Neural progenitor cell (in vitro differentiated cells): ENCODE results near the gene CISD3. TPM values are rescaled to one million over a fixed set of nuclear protein-coding genes. Genes with fewer than 3 reads are reported as not detected.
A peak's percentile ranks its signal among the peaks of the same experiment; 100 is the strongest.

ENCODE experiments used
- DNase-seq: peaks from one replicate; pipeline ENCODE4 v3.0.0-alpha.2; 2016; ENCODE audit warnings: low spot score
- H2AFZ ChIP-seq: fragments of 200-600 bp; sonication (generic); replicated peaks from 2 replicates; pipeline ENCODE4 v1.6.1; 2016; ENCODE audit warnings: antibody characterized with exemption
- H3F3A ChIP-seq: fragments of 200-600 bp; sonication (generic); 2 replicates; pipeline ENCODE4 v1.6.1; 2016; ENCODE audit warnings: antibody characterized with exemption, low read depth
- H3K27ac ChIP-seq: fragments of 200-600 bp; sonication (generic); 2 replicates; pipeline ENCODE4 v1.5.1; 2016; ENCODE audit warnings: mild to moderate bottlenecking
- H3K27me3 ChIP-seq: fragments of 200-600 bp; sonication (generic); 2 replicates; pipeline ENCODE4 v1.6.1; 2016; ENCODE audit warnings: mild to moderate bottlenecking, moderate library complexity
- H3K36me3 ChIP-seq: fragments of 200-600 bp; sonication (generic); 2 replicates; pipeline ENCODE4 v1.5.1; 2016
- H3K4me1 ChIP-seq: fragments of 200-600 bp; sonication (generic); 2 replicates; pipeline ENCODE4 v1.6.1; 2016; ENCODE audit warnings: mixed run types
- H3K4me2 ChIP-seq: fragments of 200-600 bp; sonication (generic); 2 replicates; pipeline ENCODE4 v1.6.1; 2016
- H3K4me3 ChIP-seq: fragments of 200-600 bp; sonication (generic); 2 replicates; pipeline ENCODE4 v1.5.1; 2016
- H3K79me2 ChIP-seq: fragments of 200-600 bp; sonication (generic); 2 replicates; pipeline ENCODE4 v1.6.1; 2016; ENCODE audit warnings: low read depth
- H3K9ac ChIP-seq: fragments of 200-600 bp; sonication (generic); 2 replicates; pipeline ENCODE4 v1.6.1; 2016
- H3K9me3 ChIP-seq: fragments of 200-600 bp; sonication (generic); 2 replicates; pipeline ENCODE4 v1.5.1; 2016; ENCODE audit warnings: low read depth
- H4K20me1 ChIP-seq: fragments of 200-600 bp; sonication (generic); 2 replicates; pipeline ENCODE4 v1.6.1; 2016; ENCODE audit warnings: low read depth
- H3K27ac Mint-ChIP-seq: 3 replicates; pipeline ENCODE4 v1.8.0; 2021; ENCODE audit warnings: mixed read lengths
- H3K27me3 Mint-ChIP-seq: 2 replicates; pipeline ENCODE4 v1.8.0; 2022; ENCODE audit warnings: low read depth, mild to moderate bottlenecking, inconsistent platforms, moderate library complexity, mixed read lengths; ENCODE audit not compliant: insufficient read depth
- H3K36me3 Mint-ChIP-seq: 3 replicates; pipeline ENCODE4 v1.8.0; 2021; ENCODE audit warnings: mixed read lengths
- H3K4me1 Mint-ChIP-seq: 3 replicates; pipeline ENCODE4 v1.8.0; 2021; ENCODE audit warnings: mixed read lengths
- H3K4me3 Mint-ChIP-seq: 3 replicates; pipeline ENCODE4 v1.8.0; 2021; ENCODE audit warnings: mild to moderate bottlenecking, moderate library complexity, mixed read lengths
- H3K9me3 Mint-ChIP-seq: 3 replicates; pipeline ENCODE4 v1.8.0; 2020; ENCODE audit warnings: mixed read lengths
- EZH2 ChIP-seq: fragments of 200-600 bp; sonication (generic); IDR thresholded peaks from 2 replicates; pipeline ENCODE4 v1.6.1; 2017; ENCODE audit warnings: antibody characterized with exemption, mild to moderate bottlenecking, moderate library complexity
- EZH2phosphoT487 ChIP-seq: fragments of 200-600 bp; sonication (generic); IDR thresholded peaks from 2 replicates; pipeline ENCODE4 v1.6.1; 2017; ENCODE audit warnings: antibody characterized with exemption
- total RNA-seq: library from RNA; depleted of rRNA; stranded (reverse); fragments of >200 nt; gene quantifications from 2 replicates; pipeline ENCODE4 v1.2.3, GENCODE V29; 2015; ENCODE audit warnings: low replicate concordance
- TF ChIP-seq, protein P1 (sequence below): fragments of 200-600 bp; sonication (generic); IDR thresholded peaks from 2 replicates; pipeline ENCODE4 v1.5.1; 2017; ENCODE audit warnings: antibody characterized with exemption, mild to moderate bottlenecking

CISD3 gene
- total RNA-seq, 1 donor from 2014 or later = 0.60 TPM

DNA sequence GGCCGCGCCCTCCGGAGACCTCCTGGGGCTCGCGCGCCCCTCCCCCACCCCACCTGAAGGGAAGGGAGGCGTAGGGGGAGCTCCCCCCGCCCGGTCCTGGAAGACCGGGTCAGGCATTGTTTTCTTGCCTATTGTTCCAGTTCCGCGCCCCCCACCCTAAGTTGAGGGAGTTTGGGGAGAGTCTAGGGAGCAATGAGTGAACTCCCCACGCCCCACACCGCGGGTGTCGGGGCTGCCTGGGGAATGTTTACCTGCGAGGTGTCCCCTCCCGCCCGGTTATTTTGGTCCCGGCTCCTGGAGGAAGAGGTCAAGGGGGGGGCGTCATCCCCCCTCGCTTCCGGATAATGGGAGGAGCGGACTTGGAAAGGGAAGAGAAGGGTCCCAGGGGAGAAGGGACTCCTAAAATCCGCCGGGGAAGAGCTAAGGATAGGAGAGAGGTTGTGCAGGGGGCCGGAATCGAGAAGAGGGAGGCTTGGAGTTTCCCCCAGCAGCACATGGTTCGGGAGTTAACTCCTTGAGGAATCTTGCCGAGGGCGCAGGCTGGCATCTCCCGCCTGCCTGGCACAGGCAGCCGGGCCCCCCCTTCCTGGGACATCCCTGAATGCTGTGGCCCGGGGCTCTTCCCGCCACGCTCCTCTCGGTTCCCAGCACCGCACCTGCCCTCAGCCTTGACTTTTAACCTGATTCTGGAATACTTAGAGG is 24.2 kb upstream of the CISD3 start:
- no peaks in the 10 kb centered on the region for H3K36me3 Mint-ChIP-seq

DNA sequence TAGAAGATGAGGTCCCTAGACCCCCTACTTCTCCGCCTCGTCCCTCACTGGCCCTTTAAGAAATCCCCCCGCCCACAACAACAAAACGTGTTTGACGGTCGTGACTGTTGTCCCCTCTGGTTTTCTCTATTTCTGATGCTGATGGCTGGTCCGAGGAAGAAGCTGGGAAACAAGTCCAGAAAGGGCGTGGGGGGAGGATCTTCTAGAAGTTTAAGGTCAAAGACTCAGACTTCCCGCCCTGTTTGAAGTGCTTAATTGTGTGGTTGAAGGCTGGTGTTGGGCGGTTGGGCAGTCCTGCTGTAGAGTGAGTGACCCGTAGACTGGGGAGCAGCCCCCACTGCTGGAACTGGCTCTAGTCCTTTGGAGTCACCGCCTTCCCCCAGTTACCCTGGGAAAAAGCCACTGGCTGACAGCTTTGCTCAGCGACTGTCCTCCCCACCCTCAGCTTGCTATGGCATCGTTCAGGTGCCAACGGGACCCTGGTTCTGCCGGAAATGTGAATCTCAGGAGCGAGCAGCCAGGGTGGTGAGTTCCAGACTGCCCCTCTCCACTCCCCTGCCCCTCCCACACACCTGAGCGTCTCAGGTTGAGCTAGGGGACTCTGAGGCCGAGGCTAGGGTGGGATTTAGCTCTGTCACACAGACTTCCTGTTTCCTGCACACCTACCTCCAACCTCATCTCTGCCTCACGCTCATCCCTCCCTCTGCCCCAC is 23.5 kb upstream of the CISD3 start:
- peak overlapping the region; percentile 52 for H3K27ac Mint-ChIP-seq

More for the DNA sequence above, 24.2 kb upstream of the CISD3 start:
- H3K36me3 ChIP-seq = no peaks in the 10 kb centered on the region
- no peak overlapping the region for H3K9ac ChIP-seq
- peaks cover 58% of the 10 kb centered on the region for H3F3A ChIP-seq
- Mint-ChIP-seq H3K9me3 (no peaks in the 10 kb centered on the region), H3K4me3 (peak overlapping the region; percentile 89), H3K27ac (peak overlapping the region; percentile 52), H3K4me1 (peaks cover 58% of the 10 kb centered on the region), H3K27me3 (peaks cover 11% of the 10 kb centered on the region)
- TF ChIP-seq EZH2phosphoT487 (no peak), EZH2 (peak; percentile 55)
- H3K27ac ChIP-seq = no peak overlapping the region
- H3K4me2 ChIP-seq = peak overlapping the region; percentile 99
- peaks cover 67% of the 10 kb centered on the region for H4K20me1 ChIP-seq
- H3K79me2 ChIP-seq = no peaks in the 10 kb centered on the region
- peak overlapping the region; percentile 87 for H3K4me3 ChIP-seq
- peaks cover 66% of the 10 kb centered on the region for H3K27me3 ChIP-seq
- no peak overlapping the region for H2AFZ ChIP-seq
- DNase-seq = peak; percentile 62
- no peaks in the 10 kb centered on the region for H3K9me3 ChIP-seq
- H3K4me1 ChIP-seq = peaks cover 20% of the 10 kb centered on the region

DNA sequence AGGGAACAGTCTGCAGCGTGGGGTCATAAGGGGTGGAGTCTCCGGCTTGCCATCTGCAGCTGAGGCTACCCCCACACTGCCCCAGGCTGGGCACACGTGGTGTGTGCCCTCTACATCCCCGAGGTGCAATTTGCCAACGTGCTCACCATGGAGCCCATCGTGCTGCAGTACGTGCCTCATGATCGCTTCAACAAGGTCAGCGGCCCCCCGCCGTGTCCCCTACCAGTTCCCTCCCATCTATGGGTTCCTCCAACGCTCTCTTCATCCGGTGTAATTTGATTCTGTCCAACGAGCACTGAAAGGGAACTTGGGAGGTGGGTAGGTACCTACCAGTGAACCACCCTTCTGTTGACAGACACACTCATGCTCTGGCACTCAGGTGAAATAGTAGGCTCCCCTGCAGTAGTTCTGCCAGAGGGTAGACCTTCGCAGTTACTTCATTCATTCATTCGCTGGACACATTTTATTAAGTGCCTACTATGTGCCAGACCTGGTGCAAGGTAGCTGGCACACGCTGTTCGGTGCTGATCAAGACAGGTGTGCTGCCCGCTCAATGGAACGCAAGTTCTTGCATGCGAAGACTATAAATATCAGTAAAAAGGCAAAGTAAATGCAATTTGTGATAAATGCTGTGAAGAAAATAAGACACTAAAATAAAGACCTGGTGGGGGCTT is 22.3 kb upstream of the CISD3 start:
- TF ChIP-seq, protein P1, sequence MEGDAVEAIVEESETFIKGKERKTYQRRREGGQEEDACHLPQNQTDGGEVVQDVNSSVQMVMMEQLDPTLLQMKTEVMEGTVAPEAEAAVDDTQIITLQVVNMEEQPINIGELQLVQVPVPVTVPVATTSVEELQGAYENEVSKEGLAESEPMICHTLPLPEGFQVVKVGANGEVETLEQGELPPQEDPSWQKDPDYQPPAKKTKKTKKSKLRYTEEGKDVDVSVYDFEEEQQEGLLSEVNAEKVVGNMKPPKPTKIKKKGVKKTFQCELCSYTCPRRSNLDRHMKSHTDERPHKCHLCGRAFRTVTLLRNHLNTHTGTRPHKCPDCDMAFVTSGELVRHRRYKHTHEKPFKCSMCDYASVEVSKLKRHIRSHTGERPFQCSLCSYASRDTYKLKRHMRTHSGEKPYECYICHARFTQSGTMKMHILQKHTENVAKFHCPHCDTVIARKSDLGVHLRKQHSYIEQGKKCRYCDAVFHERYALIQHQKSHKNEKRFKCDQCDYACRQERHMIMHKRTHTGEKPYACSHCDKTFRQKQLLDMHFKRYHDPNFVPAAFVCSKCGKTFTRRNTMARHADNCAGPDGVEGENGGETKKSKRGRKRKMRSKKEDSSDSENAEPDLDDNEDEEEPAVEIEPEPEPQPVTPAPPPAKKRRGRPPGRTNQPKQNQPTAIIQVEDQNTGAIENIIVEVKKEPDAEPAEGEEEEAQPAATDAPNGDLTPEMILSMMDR = no peak
- no peak for TF ChIP-seq EZH2
- TF ChIP-seq EZH2phosphoT487 = no peak
- Histone ChIP-seq H3K9ac (no peak overlapping the region), H3K27ac (no peak overlapping the region), H3K79me2 (no peaks in the 10 kb centered on the region), H4K20me1 (peaks cover 63% of the 10 kb centered on the region), H3K27me3 (peaks cover 48% of the 10 kb centered on the region), H3K4me1 (peaks cover 20% of the 10 kb centered on the region), H2AFZ (no peak overlapping the region), H3K4me3 (no peak overlapping the region), H3K9me3 (no peaks in the 10 kb centered on the region), H3K36me3 (no peaks in the 10 kb centered on the region), H3K4me2 (no peak overlapping the region), H3F3A (peaks cover 42% of the 10 kb centered on the region)
- DNase-seq = no peak
- peak overlapping the region; percentile 89 for H3K4me3 Mint-ChIP-seq
- no peak overlapping the region for H3K27ac Mint-ChIP-seq
- no peaks in the 10 kb centered on the region for H3K9me3 Mint-ChIP-seq
- H3K27me3 Mint-ChIP-seq = peaks cover 7% of the 10 kb centered on the region
- peaks cover 4% of the 10 kb centered on the region for H3K36me3 Mint-ChIP-seq
- peaks cover 47% of the 10 kb centered on the region for H3K4me1 Mint-ChIP-seq

More for the DNA sequence above, 23.5 kb upstream of the CISD3 start:
- H3K36me3 Mint-ChIP-seq = peaks cover 4% of the 10 kb centered on the region
- H3K4me1 Mint-ChIP-seq = peaks cover 52% of the 10 kb centered on the region
- H3K79me2 ChIP-seq = no peaks in the 10 kb centered on the region
- peak overlapping the region; percentile 89 for H3K4me3 Mint-ChIP-seq
- peaks cover 20% of the 10 kb centered on the region for H3K4me1 ChIP-seq
- H3K9me3 ChIP-seq = no peaks in the 10 kb centered on the region
- H3K9me3 Mint-ChIP-seq = no peaks in the 10 kb centered on the region
- peak overlapping the region; percentile 99 for H3K4me2 ChIP-seq
- peaks cover 9% of the 10 kb centered on the region for H3K27me3 Mint-ChIP-seq
- peak; percentile 29 for DNase-seq
- H3K27ac ChIP-seq = no peak overlapping the region
- peaks cover 59% of the 10 kb centered on the region for H3K27me3 ChIP-seq
- no peak overlapping the region for H2AFZ ChIP-seq
- TF ChIP-seq EZH2 = peak; percentile 1
- no peak for TF ChIP-seq EZH2phosphoT487
- TF ChIP-seq, protein P1 = no peak
- no peaks in the 10 kb centered on the region for H3K36me3 ChIP-seq
- peak overlapping the region; percentile 87 for H3K4me3 ChIP-seq
- peaks cover 67% of the 10 kb centered on the region for H4K20me1 ChIP-seq
- H3F3A ChIP-seq = peaks cover 51% of the 10 kb centered on the region
- no peak overlapping the region for H3K9ac ChIP-seq
